Endothelial cell of coronary artery (primary cell): ENCODE data around the gene ZNF174. TPM values are rescaled to one million over a fixed set of nuclear protein-coding genes. Genes with fewer than 3 reads are reported as not detected.

Experiments
- total RNA-seq: library from RNA; depleted of rRNA; stranded (reverse); fragments of >200 nt; gene quantifications from 2 replicates; pipeline ENCODE4 v1.2.3, GENCODE V29; 2014

The ZNF174 gene
- 4.9 and 5.8 TPM in 2 replicates for total RNA-seq

GRCh38 chr16:3400779-3401688 lies at the start of gene ZNF174, which contains the start of gene ZSCAN32:
TSS of gene ZNF174 (plus strand) at chr16:3401215. CDS start at chr16:3402005, 790 bp downstream.
TSS of gene ZSCAN32 (minus strand) at chr16:3401004. CDS start at chr16:3397557, 3,447 bp downstream.

GRCh38 chr16:3355589-3355988 lies 45.4 kb upstream of the ZNF174 start, which contains the start of gene OR2C1:
TSS of gene OR2C1 (plus strand) at chr16:3355889. CDS start at chr16:3355941, 52 bp downstream.

GRCh38 chr16:3443108-3444031 lies 42.4 kb downstream of the ZNF174 start, which contains the start of the genes NAA60 and ZNF597:
TSS of gene NAA60 (plus strand) at chr16:3443680. CDS start at chr16:3476228, 32,548 bp downstream.
TSS of gene ZNF597 (minus strand) at chr16:3443504. CDS start at chr16:3443153, 351 bp downstream.

Other genes with a start within 250 kb of the ZNF174 start
- 0.18 TPM in 1 of 2 replicates, not detected in the other for gene OR1F1, start 213.0 kb upstream of the ZNF174 start, total RNA-seq
- gene ZNF200, start 166.1 kb upstream of the ZNF174 start, total RNA-seq: 8.4 and 9.6 TPM in 2 replicates
- gene MEFV, start 144.6 kb upstream of the ZNF174 start, total RNA-seq: under 0.01 TPM in 1 of 2 replicates, not detected in the other
- gene ZNF263, start 117.7 kb upstream of the ZNF174 start, total RNA-seq: 36.5 and 42.2 TPM in 2 replicates
- gene TIGD7, start 95.8 kb upstream of the ZNF174 start, total RNA-seq: 2.6 and 5.0 TPM in 2 replicates
- gene ZNF75A, start 95.7 kb upstream of the ZNF174 start, total RNA-seq: 16.9 and 21.6 TPM in 2 replicates
- not detected in 2 replicates for gene OR2C1, start 45.3 kb upstream of the ZNF174 start, total RNA-seq
- gene ZSCAN32, start 211 bp upstream of the ZNF174 start, total RNA-seq: 8.3 and 10.0 TPM in 2 replicates
- gene ZNF597, start 42.3 kb downstream of the ZNF174 start, total RNA-seq: 2.0 and 2.5 TPM in 2 replicates
- gene NAA60, start 42.5 kb downstream of the ZNF174 start, total RNA-seq: 9.2 and 13.6 TPM in 2 replicates
- not detected in 2 replicates for gene C16orf90, start 94.3 kb downstream of the ZNF174 start, total RNA-seq
- gene CLUAP1, start 99.8 kb downstream of the ZNF174 start, total RNA-seq: 16.7 and 21.9 TPM in 2 replicates
- gene NLRC3, start 176.2 kb downstream of the ZNF174 start, total RNA-seq: 0.66 and 1.9 TPM in 2 replicates
- 2.3 and 2.5 TPM in 2 replicates for gene SLX4, start 210.4 kb downstream of the ZNF174 start, total RNA-seq